GF-D8 (cell line): ENCODE results near the gene CEMIP.

Source experiments
- DNase-seq: peaks from one replicate; lab custom pipeline; 2025; lab: John Stamatoyannopoulos, UW

The CEMIP gene

DNA sequence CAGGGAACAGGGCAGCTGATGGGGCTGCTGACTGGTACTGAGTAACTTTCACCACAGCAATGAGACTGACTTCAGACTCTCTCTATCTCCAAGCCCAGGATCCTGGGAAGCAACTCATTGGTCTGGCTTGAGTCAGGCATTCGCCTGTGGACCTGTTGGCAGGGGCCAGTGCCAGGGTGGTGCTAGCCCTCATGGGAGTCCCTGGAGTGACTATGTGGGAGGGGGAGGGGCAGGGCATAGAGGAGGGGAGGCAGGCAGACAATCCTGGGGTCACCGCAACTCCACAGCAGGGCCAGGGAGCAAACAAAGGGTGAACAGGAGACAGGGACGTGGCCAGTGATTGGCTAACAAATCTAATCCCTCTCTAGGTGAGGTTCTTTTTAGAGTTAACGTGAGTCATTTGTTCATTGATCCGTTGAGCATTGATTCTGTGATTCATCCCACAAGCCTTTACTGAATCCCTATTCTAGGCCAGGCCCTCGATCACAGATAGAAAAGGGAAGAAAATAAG lies 71.8 kb downstream of the CEMIP start:
- no peak for DNase-seq

DNA sequence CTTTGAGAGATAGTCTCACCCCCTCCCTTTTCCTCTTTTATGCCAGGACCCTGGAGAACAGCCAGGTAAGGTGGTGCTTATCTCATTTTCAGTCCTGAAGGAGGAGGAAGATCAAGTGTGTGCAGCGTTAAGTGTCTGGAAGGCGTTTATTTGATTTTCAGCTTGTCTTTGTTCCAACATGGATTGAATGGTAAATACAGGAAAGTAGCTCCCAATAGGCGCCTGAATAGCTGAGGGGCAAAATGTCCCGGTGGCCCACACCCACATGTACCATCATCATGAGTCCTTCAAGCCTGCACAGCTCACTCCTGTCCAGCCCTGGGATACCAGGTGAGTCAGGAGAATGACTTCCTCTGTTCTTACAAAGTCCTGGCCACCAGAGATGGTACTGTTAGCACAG lies 73.5 kb downstream of the CEMIP start:
- DNase-seq: no peak

DNA sequence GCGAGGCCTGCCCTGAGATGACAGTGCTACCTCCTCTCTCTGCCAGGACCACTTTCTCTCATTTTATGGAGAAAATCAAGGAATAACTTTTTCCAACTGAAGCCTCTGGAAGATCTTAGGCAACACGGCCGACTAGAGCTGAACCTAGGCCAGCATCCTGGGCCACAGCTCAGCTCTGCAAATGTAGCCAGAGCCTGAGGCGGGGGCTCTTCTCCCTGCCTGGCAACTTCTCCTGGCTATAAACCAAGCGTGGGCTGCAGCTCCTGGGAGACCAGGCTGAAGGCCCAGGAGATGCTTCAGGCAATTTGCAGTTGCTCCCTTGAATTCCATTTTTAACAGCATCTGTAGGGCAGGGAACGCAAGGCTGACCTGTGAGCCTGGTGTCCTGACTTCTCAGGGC lies 74.9 kb downstream of the CEMIP start:
- DNase-seq: no peak

DNA sequence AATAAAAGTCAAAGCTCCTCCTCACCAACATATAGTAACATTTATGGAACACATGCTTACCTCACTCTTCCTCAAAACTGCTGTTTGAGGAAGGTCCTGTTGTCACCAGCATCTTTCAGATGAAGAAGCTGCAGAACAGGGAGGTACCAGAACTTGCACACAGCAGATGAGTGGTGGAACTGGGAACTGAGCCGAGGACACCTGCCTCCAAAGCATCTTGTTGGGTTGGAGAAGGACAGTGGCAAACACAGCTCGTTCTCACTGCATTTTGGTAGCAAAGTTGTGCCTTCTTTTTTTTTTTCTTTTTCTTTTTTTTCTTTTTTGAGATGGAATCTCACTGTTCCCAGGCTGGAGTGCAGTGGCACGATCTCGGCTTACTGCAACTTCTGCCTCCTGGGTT lies 76.0 kb downstream of the CEMIP start:
- DNase-seq: no peak

DNA sequence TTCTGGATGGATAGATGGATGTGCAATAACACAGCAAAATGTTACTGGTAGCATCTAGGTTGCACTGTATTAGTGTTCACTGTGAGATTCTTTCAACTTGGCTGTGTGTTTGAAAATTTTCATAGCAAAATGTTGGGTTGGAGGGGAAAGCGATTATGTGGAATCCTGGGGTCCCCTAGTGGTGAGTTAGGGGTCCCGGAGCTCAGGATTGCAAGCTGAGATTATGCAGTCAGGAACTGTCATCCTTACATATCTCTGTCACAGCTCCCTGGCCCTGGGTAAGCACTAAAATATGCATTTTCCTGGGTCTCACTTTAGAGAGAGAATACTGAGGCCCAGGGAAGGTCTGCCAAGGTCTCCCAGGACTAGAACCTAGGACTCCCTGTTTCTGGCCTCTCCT lies 77.2 kb downstream of the CEMIP start:
- no peak for DNase-seq

DNA sequence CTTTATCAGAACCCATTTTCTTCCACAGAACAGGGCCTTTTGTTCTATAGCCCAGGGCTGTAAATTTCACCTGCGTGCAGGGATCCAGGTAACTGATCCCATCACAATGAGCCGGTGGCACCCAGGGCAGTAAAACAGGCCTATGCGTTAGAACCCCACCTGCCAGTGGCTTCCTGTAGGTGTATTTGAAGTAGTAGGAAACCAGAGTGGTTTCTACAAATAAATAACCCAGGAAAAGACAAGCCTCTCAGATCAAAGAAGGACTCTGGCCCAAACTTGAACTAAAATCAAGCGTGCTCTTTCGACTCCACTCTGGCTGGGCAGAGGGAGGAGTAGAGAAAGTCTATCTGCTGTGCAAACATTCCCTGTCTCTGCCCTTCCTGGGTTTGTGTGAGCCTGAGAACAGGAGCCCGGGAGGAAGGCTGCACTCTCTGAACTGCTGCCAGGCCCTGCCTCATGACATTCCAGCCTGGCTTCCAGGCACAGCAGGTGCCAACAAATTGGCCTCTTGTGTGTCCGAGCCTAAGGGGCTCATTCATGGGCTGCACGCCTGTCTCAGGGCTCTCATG lies 77.7 kb downstream of the CEMIP start:
- DNase-seq: no peak

DNA sequence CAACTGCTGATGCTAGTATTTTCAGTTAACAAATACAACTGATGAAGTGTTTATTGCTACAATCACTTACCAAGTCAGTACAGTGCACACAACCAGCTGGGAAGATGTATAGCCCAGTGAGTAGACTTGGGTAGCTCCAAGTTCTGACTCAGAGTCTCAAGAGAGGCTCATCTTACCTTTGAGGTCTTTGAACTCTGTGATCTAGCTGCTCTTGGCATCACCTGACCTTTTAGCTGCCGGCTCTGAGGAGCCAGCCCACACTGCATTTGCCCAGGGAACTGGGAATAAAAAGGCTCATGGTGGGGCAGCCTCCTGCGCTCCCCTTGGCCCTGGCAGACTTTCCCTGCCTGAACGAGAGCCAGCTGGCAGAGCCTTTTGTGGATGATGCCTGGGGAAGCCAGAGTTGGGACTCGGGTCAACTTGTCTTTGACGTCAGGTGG lies 82.6 kb downstream of the CEMIP start:
- DNase-seq: no peak

DNA sequence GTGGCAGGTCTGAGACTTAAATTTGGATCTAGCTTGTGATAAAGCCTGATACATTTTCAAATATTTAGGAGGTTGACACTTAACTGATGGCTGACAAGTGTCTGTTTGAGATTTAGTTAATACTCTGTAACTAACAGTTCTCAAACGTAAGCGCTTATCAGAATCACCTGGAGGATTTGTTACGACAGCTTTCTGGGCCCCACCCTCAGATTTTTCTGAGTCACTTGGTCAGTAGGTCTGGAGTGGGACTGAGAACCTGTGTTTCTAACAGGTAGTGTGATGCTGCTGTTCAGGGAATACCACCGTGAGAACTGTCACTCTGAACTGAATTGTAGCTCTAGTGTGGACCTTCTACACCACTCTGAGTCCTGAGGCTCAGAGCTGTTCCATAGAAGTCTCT lies 85.5 kb downstream of the CEMIP start:
- DNase-seq: no peak

DNA sequence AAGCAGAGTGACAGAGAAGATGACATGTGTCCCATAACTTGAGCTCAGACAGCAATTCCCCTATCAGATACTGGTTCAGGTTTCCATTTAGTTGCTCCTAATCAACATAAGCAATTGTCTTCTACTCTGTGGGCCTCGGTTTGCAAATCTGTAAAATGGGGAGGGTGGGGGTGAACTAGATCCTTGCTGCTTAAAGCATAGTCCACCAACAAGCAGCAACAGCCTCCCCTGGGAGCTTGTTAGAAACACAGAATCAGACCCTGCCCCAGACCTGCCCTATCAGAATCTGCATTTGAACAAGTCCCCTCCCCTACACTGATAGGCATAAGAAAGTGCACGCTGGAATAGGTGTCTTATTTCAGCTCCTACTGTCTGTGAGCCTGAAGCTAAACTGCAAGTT lies 87.8 kb downstream of the CEMIP start:
- no peak for DNase-seq

DNA sequence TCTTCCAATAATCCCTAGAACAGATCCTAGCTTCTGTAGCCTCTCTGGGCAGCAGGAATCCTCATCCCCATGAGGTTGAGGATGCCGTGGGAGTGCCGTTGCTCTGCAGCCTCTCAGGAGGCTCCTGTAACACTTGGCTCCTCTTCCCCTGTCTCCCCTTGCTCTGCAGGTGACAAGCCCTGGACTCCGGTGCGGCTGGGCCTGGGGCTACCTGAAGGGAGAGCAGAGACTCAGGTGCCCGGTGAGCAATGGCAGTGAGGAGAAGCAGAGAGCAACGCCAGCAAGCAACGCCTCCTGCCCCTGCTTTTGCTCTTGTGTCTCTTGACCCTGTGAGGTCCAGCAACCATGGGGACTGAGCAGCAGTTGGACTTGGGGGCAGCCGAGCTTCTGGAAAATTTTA lies 91.2 kb downstream of the CEMIP start:
- no peak for DNase-seq

DNA sequence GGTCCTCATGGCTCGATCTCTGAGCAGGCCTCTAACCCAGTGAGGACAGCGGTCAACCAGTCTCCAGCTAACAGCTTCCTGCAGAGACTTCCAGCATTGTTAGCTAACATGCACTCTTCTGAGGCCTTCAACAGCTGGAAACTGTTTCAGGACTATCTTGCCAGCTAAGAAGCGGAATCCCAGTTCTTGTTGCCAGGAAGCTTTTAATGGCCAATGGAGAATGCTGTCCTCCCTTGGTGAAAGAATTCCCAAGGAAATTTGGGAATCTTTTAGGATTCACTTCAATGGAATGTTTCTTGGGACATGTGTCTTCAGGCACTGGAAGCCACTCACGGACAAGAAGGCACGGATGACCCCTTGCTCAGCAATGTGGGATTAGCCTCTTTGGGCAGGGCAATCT lies 91.7 kb downstream of the CEMIP start:
- DNase-seq: no peak

DNA sequence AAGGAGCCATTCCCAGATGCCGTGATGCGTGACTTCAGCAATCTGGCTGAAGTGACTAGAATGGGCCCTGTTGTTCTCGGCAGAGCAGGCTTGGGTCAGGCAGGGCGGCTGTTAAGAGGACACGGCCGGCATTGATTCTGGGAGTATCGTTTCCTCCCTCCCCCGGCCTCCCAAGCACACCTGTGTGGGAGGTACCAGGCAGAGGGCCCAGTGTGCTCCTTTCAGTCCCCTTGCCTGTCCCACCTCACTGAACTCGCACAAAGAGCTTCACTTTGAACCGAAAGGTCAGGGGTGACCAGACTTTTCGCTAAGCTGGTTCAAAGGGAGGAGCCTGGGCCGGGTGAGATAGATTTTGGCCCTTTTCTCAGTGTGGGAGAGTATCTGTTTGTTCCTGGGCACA lies 92.7 kb downstream of the CEMIP start:
- DNase-seq: no peak

DNA sequence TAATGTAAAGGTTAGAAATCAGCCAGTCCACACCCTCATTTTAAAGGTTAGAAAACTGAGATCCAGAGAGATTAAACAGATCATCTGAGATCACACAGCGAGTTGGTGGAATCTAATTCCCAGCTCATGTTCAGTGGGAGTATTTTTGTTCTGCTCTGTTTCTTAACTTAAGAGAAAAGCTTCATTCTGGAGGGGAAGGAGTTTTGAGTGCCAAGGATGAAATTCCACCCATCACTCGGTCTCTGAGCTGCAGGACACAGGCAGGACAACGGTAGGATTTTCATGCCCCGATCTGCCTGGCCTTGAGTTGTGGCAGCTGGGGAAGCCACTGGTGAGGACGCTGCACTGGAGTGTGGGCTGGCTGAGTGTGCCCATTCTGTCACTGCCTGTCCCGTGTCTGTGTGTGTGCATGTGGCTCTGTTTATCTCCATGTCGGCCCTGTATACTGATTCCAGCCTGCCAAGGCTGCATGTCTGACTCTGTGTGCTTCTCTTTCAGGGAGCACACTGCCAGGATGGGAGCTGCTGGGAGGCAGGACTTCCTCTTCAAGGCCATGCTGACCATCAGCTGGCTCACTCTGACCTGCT lies 94.3 kb downstream of the CEMIP start:
- DNase-seq: no peak

DNA sequence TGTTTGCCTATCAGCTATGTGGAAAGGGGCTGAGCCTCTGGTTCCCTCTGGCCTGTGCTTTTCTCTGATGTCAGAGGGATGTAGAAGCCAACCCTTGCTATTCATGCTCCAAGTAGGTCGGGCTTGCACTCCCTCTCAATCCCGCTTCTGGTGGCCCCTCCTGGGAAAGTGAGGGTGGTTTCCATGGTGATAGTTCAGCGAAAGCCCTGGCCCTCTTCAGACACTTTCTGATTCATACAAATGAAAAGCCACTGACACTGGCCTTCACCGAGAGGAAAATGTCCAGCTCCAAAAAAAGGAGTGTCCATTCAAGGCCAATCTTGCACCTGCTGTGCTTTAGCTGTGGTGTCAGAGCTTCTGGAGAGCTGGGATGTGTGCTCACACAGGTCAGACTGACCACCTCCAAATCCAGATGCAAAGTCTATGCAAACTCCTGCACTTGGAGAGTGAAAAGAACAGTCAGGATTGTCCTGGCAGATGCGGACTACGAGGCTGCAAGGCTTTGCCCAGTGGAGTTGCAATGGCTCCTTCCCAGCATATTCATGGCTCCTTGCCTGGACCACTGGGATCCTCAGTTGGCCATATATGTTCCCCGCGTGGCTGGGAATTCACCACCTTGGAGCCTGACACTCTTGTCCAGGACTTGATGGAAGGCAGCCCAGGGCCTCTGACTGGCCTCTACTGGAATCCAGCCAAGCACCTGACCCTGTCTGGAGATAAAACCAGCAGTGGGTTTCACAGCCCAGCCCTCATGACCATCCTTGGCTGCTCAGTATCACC lies 96.6 kb downstream of the CEMIP start:
- no peak for DNase-seq

DNA sequence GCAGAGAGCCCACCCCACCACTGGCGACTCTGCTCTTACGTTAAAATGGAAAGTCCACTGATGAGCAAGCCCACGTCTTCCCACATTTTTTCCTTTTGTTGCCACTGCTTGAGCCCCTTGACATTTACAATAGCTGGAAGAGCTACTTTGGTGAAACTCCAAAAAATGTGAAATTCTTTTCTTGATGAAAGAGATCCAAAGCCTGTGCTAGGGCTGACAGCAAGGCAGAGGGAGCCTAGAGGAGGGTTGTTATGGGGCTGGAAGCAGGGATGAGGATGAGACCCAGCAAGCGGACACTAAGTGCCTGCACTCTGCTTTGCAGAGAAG lies 97.1 kb downstream of the CEMIP start:
- DNase-seq: no peak

DNA sequence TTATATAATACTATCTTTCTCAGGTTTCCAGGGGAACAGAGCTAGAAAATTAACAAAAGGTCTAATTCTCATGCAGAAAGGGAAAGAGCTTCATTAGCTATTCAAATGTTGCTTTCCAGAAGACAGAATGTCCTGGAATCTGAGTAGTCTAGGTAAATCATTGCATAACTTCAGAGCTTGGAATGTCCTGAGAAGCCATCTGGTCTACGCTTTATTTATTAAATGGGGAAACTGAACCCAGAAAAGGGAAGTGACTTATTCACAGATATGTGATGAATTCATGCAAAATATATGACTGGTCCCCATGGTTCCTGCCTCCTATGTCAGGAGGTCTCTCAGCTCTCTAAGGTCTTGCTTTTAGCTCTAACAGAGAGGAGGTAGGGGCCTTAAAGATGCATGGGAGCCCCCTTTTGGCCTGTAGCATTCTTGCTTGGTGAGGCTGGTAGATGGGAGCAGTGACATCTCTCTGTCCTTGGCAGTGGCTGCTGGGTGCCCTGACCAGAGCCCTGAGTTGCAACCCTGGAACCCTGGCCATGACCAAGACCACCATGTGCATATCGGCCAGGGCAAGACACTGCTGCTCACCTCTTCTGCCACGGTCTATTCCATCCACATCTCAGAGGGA lies 99.2 kb downstream of the CEMIP start:
- no peak for DNase-seq

DNA sequence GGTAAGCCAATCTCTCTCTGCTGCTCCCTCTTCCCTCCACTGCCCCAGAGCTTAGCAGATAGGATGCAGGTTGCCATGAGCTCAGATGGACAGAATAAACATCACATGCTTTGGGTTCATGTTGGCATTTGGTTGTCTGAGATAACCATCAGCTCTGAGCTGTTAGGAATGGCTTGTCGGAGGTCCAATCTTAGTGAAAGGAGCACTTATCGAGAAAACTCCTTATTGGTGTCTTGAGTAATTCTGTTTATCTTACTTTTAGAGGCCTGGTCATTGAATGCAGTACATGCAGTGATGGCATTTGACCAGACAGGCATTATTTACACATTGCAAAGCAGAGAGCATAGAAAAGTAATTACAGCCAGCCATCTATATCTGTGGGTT lies 99.7 kb downstream of the CEMIP start:
- DNase-seq: no peak

DNA sequence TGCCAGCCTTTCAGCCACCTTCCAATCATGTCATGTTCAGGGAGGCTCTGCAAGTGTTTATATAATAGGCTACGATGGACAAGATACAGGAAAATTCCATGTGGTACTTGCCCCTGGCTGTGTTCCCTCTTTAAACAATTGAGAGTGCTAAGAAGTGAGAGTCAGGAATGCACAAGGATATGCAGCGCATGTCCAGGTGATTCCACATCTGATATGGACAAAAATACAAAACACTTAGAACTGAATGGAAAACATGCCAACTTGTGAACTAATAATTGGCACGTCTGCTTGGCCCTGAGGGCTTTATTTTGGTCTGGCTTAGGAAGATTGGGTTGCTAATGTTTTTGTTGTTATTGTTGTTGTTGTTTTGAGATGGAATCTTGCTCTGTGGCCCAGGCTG lies 100.9 kb downstream of the CEMIP start:
- DNase-seq: no peak

DNA sequence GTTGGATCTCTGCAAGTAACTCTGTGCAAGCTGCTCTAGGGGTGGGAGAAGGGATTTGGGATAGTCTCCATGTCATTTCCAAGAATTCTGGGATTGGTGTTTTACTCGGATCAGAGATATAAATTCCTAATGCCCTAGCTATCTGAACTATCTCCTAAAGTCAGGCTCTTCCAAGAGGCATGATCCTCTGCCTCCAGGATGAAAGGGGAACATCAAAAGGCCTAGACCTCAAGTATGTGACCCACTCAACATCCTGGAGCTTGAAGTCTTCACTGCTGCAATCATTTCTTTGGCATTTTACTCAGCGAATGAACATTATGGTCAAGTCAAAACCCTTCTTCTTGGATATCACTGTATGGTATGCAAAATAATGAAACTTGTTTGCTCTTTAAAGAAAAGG lies 104.5 kb downstream of the CEMIP start:
- no peak for DNase-seq

DNA sequence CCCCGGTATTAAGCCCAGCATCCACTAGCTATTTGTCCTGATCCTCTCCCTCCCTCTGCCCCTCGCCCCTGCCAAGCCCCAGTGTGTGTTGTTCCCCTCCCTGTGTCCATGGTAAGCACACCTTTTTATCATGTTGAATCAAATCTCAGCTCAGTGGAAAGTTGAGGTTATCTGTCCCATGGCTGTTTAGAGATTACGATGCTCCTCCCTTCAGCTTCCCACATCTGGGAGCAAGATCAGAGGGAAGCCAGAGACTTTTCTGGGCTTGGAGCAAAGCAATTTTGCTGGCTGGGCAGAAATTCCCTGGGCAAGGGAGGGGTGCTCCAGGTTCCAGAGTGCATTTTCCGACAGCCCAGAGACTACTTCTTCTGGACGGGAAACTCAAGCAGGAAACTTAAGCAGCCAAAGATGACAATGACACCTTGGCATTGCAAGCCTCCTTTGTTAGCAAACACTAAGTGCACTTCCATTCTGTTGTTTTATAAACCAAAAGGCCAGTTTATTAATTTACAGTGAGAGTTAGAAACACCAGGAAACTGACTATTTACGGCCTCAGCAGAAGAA lies 105.9 kb downstream of the CEMIP start:
- DNase-seq: no peak

DNA sequence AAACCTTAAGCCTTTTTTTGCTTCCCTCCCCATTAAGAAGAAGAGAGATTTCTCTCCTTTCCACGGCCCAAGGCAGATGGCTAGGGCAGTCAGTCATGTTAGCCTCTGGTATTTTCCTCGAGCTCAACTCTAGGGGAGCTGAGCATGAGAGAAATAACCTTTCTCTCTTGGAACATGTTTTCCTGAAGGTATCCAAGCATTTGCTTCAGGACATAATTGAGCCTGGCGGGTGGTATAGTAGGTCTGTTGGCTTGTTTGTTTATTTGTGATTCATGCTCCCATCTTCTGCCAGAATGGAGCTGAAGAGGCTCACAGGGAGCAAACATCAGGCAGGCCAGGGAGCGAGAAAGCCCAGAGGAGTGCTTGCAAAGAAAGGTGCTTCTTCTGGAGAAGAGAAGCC lies 108.0 kb downstream of the CEMIP start:
- no peak for DNase-seq

DNA sequence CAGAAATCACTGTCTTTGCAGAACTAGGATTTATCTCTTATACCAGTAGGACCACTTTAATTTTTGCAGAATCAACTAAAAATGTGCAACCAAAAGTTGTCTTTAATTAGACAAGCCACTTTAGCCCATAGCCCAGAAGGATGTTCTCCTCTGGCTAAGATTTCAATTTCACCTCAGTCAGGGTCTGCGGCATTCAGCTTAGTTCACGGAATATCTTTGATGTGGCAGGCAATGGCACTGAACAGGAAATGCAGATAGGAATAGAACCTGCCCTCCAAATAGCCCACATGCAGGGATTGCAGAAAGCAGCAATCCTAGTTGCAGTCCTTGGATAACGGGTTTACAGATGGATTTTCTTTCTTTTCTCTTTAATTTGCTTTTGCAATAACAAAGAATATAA lies 109.7 kb downstream of the CEMIP start:
- DNase-seq: no peak
